ENCODE measurements around the gene RYK.

GRCh38 chr3:134126153-134126552 lies 124.5 kb downstream of the RYK start:
- TF ChIP-seq, protein P1, sequence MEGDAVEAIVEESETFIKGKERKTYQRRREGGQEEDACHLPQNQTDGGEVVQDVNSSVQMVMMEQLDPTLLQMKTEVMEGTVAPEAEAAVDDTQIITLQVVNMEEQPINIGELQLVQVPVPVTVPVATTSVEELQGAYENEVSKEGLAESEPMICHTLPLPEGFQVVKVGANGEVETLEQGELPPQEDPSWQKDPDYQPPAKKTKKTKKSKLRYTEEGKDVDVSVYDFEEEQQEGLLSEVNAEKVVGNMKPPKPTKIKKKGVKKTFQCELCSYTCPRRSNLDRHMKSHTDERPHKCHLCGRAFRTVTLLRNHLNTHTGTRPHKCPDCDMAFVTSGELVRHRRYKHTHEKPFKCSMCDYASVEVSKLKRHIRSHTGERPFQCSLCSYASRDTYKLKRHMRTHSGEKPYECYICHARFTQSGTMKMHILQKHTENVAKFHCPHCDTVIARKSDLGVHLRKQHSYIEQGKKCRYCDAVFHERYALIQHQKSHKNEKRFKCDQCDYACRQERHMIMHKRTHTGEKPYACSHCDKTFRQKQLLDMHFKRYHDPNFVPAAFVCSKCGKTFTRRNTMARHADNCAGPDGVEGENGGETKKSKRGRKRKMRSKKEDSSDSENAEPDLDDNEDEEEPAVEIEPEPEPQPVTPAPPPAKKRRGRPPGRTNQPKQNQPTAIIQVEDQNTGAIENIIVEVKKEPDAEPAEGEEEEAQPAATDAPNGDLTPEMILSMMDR (conservative IDR thresholded peaks at IDR 0.05): no peak
- TF ChIP-seq EZH2 (IDR thresholded peaks at IDR 0.05; ENCODE audit: low read depth): no peak
